ENCODE results near the gene RETN.

The RETN gene

GRCh38 chr19:7701654-7702457 lies 33.0 kb downstream of the RETN start, which contains the start of gene FCER2:
Gene FCER2, minus strand, starts transcription at chr19:7702131. Its CDS starts 2,371 bp downstream, at chr19:7699760.
- DNase-seq (ENCODE audit: low read depth, low spot score) = no peak
- Histone ChIP-seq H3K4me3 (no peak within 1 kb of the TSS), H3K36me3 (ENCODE audit: insufficient read depth, low read length) (no peaks in the 10 kb centered on the region), H3K27ac (no peak within 1 kb of the TSS), H3K9me3 (ENCODE audit: low read depth, low read length) (no peaks in the 10 kb centered on the region), H3K9ac (ENCODE audit: insufficient read length) (no peak within 1 kb of the TSS)
- no peak for TF ChIP-seq POLR2AphosphoS5 (IDR thresholded peaks at IDR 0.05; ENCODE audit: borderline replicate concordance, low read depth, low read length)
- TF ChIP-seq EZH2 (IDR thresholded peaks at IDR 0.05) = no peak
- TF ChIP-seq FOXP2 (optimal IDR thresholded peaks at IDR 0.05; ENCODE audit: control extremely low read depth, extremely low read length, insufficient read depth) = no peak

GRCh38 chr19:7703332-7703731 lies 34.5 kb downstream of the RETN start:
- TF ChIP-seq EZH2 (IDR thresholded peaks at IDR 0.05) (no peak), POLR2AphosphoS5 (IDR thresholded peaks at IDR 0.05; ENCODE audit: borderline replicate concordance, low read depth, low read length) (no peak), FOXP2 (optimal IDR thresholded peaks at IDR 0.05; ENCODE audit: control extremely low read depth, extremely low read length, insufficient read depth) (no peak)

GRCh38 chr19:7704280-7705060 lies 35.6 kb downstream of the RETN start:
- H3K9ac ChIP-seq (ENCODE audit: insufficient read length) = no peak overlapping the region
- H3K9me3 ChIP-seq (ENCODE audit: low read depth, low read length) = no peaks in the 10 kb centered on the region
- H3K27ac ChIP-seq = no peak overlapping the region
- H3K4me3 ChIP-seq = no peak overlapping the region
- TF ChIP-seq FOXP2 (optimal IDR thresholded peaks at IDR 0.05; ENCODE audit: control extremely low read depth, extremely low read length, insufficient read depth) (no peak), POLR2AphosphoS5 (IDR thresholded peaks at IDR 0.05; ENCODE audit: borderline replicate concordance, low read depth, low read length) (no peak), EZH2 (IDR thresholded peaks at IDR 0.05) (no peak)
- no peak for DNase-seq (ENCODE audit: low read depth, low spot score)
- no peaks in the 10 kb centered on the region for H3K36me3 ChIP-seq (ENCODE audit: insufficient read depth, low read length)

More at GRCh38 chr19:7703332-7703731, 34.5 kb downstream of the RETN start:
- Histone ChIP-seq H3K9ac (ENCODE audit: insufficient read length) (no peak overlapping the region), H3K27ac (no peak overlapping the region), H3K9me3 (ENCODE audit: low read depth, low read length) (no peaks in the 10 kb centered on the region), H3K4me3 (no peak overlapping the region), H3K36me3 (ENCODE audit: insufficient read depth, low read length) (no peaks in the 10 kb centered on the region)
- DNase-seq (ENCODE audit: low read depth, low spot score) = no peak

- DNase-seq (ENCODE audit: low read depth, low spot score) = no peak
- Histone ChIP-seq H3K36me3 (ENCODE audit: insufficient read depth, low read length) (no peaks in the 10 kb centered on the region), H3K9me3 (ENCODE audit: low read depth, low read length) (no peaks in the 10 kb centered on the region), H3K27ac (no peak overlapping the region), H3K9ac (ENCODE audit: insufficient read length) (no peak overlapping the region), H3K4me3 (no peak overlapping the region)
- no peak for TF ChIP-seq EZH2 (IDR thresholded peaks at IDR 0.05)
- no peak for TF ChIP-seq FOXP2 (optimal IDR thresholded peaks at IDR 0.05; ENCODE audit: control extremely low read depth, extremely low read length, insufficient read depth)
- no peak for TF ChIP-seq POLR2AphosphoS5 (IDR thresholded peaks at IDR 0.05; ENCODE audit: borderline replicate concordance, low read depth, low read length)
Observed at GRCh38 chr19:7705387-7706187, 36.7 kb downstream of the RETN start.

GRCh38 chr19:7706188-7706954 lies 37.5 kb downstream of the RETN start:
- no peak for DNase-seq (ENCODE audit: low read depth, low spot score)
- no peak overlapping the region for H3K9ac ChIP-seq (ENCODE audit: insufficient read length)
- H3K9me3 ChIP-seq (ENCODE audit: low read depth, low read length) = no peaks in the 10 kb centered on the region
- H3K4me3 ChIP-seq = no peak overlapping the region
- H3K27ac ChIP-seq = no peak overlapping the region
- no peaks in the 10 kb centered on the region for H3K36me3 ChIP-seq (ENCODE audit: insufficient read depth, low read length)
- TF ChIP-seq EZH2 (IDR thresholded peaks at IDR 0.05) = no peak
- no peak for TF ChIP-seq POLR2AphosphoS5 (IDR thresholded peaks at IDR 0.05; ENCODE audit: borderline replicate concordance, low read depth, low read length)
- TF ChIP-seq FOXP2 (optimal IDR thresholded peaks at IDR 0.05; ENCODE audit: control extremely low read depth, extremely low read length, insufficient read depth) = no peak

- no peak overlapping the region for H3K9ac ChIP-seq (ENCODE audit: insufficient read length)
- no peak overlapping the region for H3K27ac ChIP-seq
- no peaks in the 10 kb centered on the region for H3K36me3 ChIP-seq (ENCODE audit: insufficient read depth, low read length)
- H3K4me3 ChIP-seq = no peak overlapping the region
- H3K9me3 ChIP-seq (ENCODE audit: low read depth, low read length) = no peaks in the 10 kb centered on the region
- TF ChIP-seq POLR2AphosphoS5 (IDR thresholded peaks at IDR 0.05; ENCODE audit: borderline replicate concordance, low read depth, low read length) = no peak
- TF ChIP-seq FOXP2 (optimal IDR thresholded peaks at IDR 0.05; ENCODE audit: control extremely low read depth, extremely low read length, insufficient read depth) = no peak
- no peak for TF ChIP-seq EZH2 (IDR thresholded peaks at IDR 0.05)
- DNase-seq (ENCODE audit: low read depth, low spot score) = no peak
Observed at GRCh38 chr19:7706955-7707456, 38.2 kb downstream of the RETN start.

GRCh38 chr19:7709932-7710460 lies 41.1 kb downstream of the RETN start:
- no peak for DNase-seq (ENCODE audit: low read depth, low spot score)
- Histone ChIP-seq H3K36me3 (ENCODE audit: insufficient read depth, low read length) (no peaks in the 10 kb centered on the region), H3K27ac (no peak overlapping the region), H3K9me3 (ENCODE audit: low read depth, low read length) (no peaks in the 10 kb centered on the region), H3K4me3 (no peak overlapping the region), H3K9ac (ENCODE audit: insufficient read length) (no peak overlapping the region)
- no peak for TF ChIP-seq POLR2AphosphoS5 (IDR thresholded peaks at IDR 0.05; ENCODE audit: borderline replicate concordance, low read depth, low read length)
- TF ChIP-seq FOXP2 (optimal IDR thresholded peaks at IDR 0.05; ENCODE audit: control extremely low read depth, extremely low read length, insufficient read depth) = no peak
- no peak for TF ChIP-seq EZH2 (IDR thresholded peaks at IDR 0.05)
